HepG2 (cell line): Measurements from ENCODE around the gene TLK1. TPM values are rescaled to one million over a fixed set of nuclear protein-coding genes. Genes with fewer than 3 reads are reported as not detected.

Experiments used
- AGO2 ChIP-seq: fragments of 200-400 bp; formaldehyde crosslinking; optimal IDR thresholded peaks from 2 replicates; pipeline ENCODE3; 2017; ENCODE audit warnings: mild to moderate bottlenecking, low read depth, low read length, moderate library complexity
- ARNT ChIP-seq: fragments of 450-650 bp; IDR thresholded peaks from 2 replicates; pipeline ENCODE4 v1.6.1; 2017
- CHD2 ChIP-seq: IDR thresholded peaks from 2 replicates; pipeline ENCODE4 v1.6.1; 2011; ENCODE audit warnings: low read depth, low read length, improper control_type of control experiment
- CSRNP2 ChIP-seq: sonication (generic); formaldehyde crosslinking; conservative IDR thresholded peaks from 2 replicates; pipeline ENCODE4 v1.8.0; 2022; ENCODE audit warnings: low read depth, missing genetic modification reagents
- DNMT3B ChIP-seq: conservative IDR thresholded peaks from 2 replicates; pipeline ENCODE4 v1.6.1; 2016; ENCODE audit warnings: missing biosample characterization, control low read depth
- FLYWCH1 ChIP-seq: sonication (generic); formaldehyde crosslinking; IDR thresholded peaks from 2 replicates; pipeline ENCODE4 v1.8.1; 2023; ENCODE audit warnings: mild to moderate bottlenecking, missing genetic modification reagents
- FOXA1 ChIP-seq, 2 experiments: fragments of 450-650 bp in 1 of 2; sonication (generic) in 1 of 2; formaldehyde crosslinking in 1 of 2; IDR thresholded peaks; 2 replicates each; pipeline versions ENCODE4 v1.4.0 to v1.6.1; 2016 to 2020; ENCODE audit warnings: missing genetic modification reagents in 1 of 2
- FOXO1 ChIP-seq: sonication (generic); formaldehyde crosslinking; IDR thresholded peaks from 2 replicates; pipeline ENCODE4 v1.4.0; 2020; ENCODE audit warnings: missing genetic modification reagents
- GZF1 ChIP-seq: sonication (generic); formaldehyde crosslinking; IDR thresholded peaks from 2 replicates; pipeline ENCODE4 v1.5.1; 2020; ENCODE audit warnings: mild to moderate bottlenecking, missing genetic modification reagents
- JUN ChIP-seq: sonication (generic); formaldehyde crosslinking; IDR thresholded peaks from 2 replicates; pipeline ENCODE4 v1.4.0; 2020; ENCODE audit warnings: mild to moderate bottlenecking, missing genetic modification reagents
- KLF13 ChIP-seq: sonication (generic); formaldehyde crosslinking; IDR thresholded peaks from 2 replicates; pipeline ENCODE4 v1.4.0; 2020; ENCODE audit warnings: mild to moderate bottlenecking, missing genetic modification reagents
- LCORL ChIP-seq, 2 experiments: fragments of 450-650 bp in 1 of 2; sonication (generic) in 1 of 2; formaldehyde crosslinking in 1 of 2; IDR thresholded peaks; 2 replicates each; pipeline versions ENCODE4 v1.5.0 to v1.6.1; 2017 to 2020; ENCODE audit warnings: antibody characterized with exemption in 1 of 2, missing genetic modification reagents in 1 of 2
- MXD1 ChIP-seq: sonication (generic); formaldehyde crosslinking; IDR thresholded peaks from 2 replicates; pipeline ENCODE4 v1.4.0; 2020; ENCODE audit warnings: mild to moderate bottlenecking, missing genetic modification reagents
- MYC ChIP-seq: sonication (generic); formaldehyde crosslinking; IDR thresholded peaks from 2 replicates; pipeline ENCODE4 v1.9.0; 2021; ENCODE audit warnings: missing genetic modification reagents, borderline replicate concordance
- SKIL ChIP-seq: sonication (generic); formaldehyde crosslinking; IDR thresholded peaks from 2 replicates; pipeline ENCODE4 v1.8.0; 2022; ENCODE audit warnings: missing genetic modification reagents, mild to moderate bottlenecking, moderate library complexity, borderline replicate concordance
- SOX13 ChIP-seq, 3 experiments: fragments of 450-650 bp in 1 of 3; sonication (generic) in 1 of 3; formaldehyde crosslinking in 1 of 3; IDR thresholded peaks in 2 of 3; conservative IDR thresholded peaks in 1 of 3; 2 replicates each; pipeline versions ENCODE4 v1.5.0 to v1.6.1; 2016 to 2020; ENCODE audit warnings: antibody characterized with exemption in 1 of 3, mild to moderate bottlenecking in 1 of 3, missing compliant biosample characterization in 1 of 3, missing genetic modification reagents in 1 of 3, moderate library complexity in 1 of 3
- TAF1 ChIP-seq: sonication (generic); formaldehyde crosslinking; IDR thresholded peaks from 2 replicates; pipeline ENCODE4 v1.4.0; 2020; ENCODE audit warnings: missing genetic modification reagents
- TOE1 ChIP-seq: sonication (generic); formaldehyde crosslinking; IDR thresholded peaks from 2 replicates; pipeline ENCODE4 v1.4.0; 2020; ENCODE audit warnings: mild to moderate bottlenecking, missing genetic modification reagents
- TRIM24 ChIP-seq: sonication (generic); formaldehyde crosslinking; IDR thresholded peaks from 2 replicates; pipeline ENCODE4 v1.8.0; 2022; ENCODE audit warnings: mild to moderate bottlenecking, missing genetic modification reagents
- ZBTB7A ChIP-seq: sonication (generic); formaldehyde crosslinking; IDR thresholded peaks from 2 replicates; pipeline ENCODE4 v1.8.0; 2022; ENCODE audit warnings: mild to moderate bottlenecking, missing genetic modification reagents
- ZNF292 ChIP-seq: sonication (generic); formaldehyde crosslinking; IDR thresholded peaks from 2 replicates; pipeline ENCODE4 v1.8.1; 2022; ENCODE audit warnings: mild to moderate bottlenecking, low read depth, missing genetic modification reagents, borderline replicate concordance
- ZNF337 ChIP-seq: sonication (generic); formaldehyde crosslinking; IDR thresholded peaks from 2 replicates; pipeline ENCODE4 v1.5.1; 2020; ENCODE audit warnings: missing genetic modification reagents, low read depth, mild to moderate bottlenecking, borderline replicate concordance
- ZNF354B ChIP-seq: sonication (generic); formaldehyde crosslinking; IDR thresholded peaks from 2 replicates; pipeline ENCODE4 v1.8.0; 2022; ENCODE audit warnings: mild to moderate bottlenecking, missing genetic modification reagents
- ZNF546 ChIP-seq: sonication (generic); formaldehyde crosslinking; conservative IDR thresholded peaks from 2 replicates; pipeline ENCODE4 v1.8.1; 2023; ENCODE audit warnings: mild to moderate bottlenecking, missing genetic modification reagents
- ZNF577 ChIP-seq: sonication (generic); formaldehyde crosslinking; IDR thresholded peaks from 2 replicates; pipeline ENCODE4 v1.4.0; 2020; ENCODE audit warnings: mild to moderate bottlenecking, low read depth, missing genetic modification reagents, borderline replicate concordance
- ZNF691 ChIP-seq: sonication (generic); formaldehyde crosslinking; IDR thresholded peaks from 2 replicates; pipeline ENCODE4 v1.4.0; 2020; ENCODE audit warnings: missing genetic modification reagents, low read depth, mild to moderate bottlenecking, borderline replicate concordance
- ZNF782 ChIP-seq: sonication (generic); formaldehyde crosslinking; IDR thresholded peaks from 2 replicates; pipeline ENCODE4 v1.4.0; 2020; ENCODE audit warnings: missing genetic modification reagents, mild to moderate bottlenecking, borderline replicate concordance
- polyA plus RNA-seq, 8 experiments: library from polyadenylated mRNA; depleted of rRNA in 3 of 8; stranded (reverse) in 7 of 8; unstranded in 1 of 8; fragments of >200 nt; fragmentation: Illumina TruSeq in 4 of 8; extraction: Trizol in 4 of 8; gene quantifications; 2 replicates each; pipeline versions ENCODE4 v1.2.1 to v1.2.3, GENCODE V29; 2011 to 2016; ENCODE audit warnings: low read depth in 4 of 8, missing spikeins in 1 of 8, mixed read lengths in 1 of 8; ENCODE audit not compliant: insufficient read depth in 1 of 8
- total RNA-seq, 5 experiments: library from RNA; depleted of rRNA; stranded (reverse); fragments of >200 nt; fragmentation: Illumina TruSeq; extraction: Trizol; gene quantifications; 2 replicates each; pipeline ENCODE4 v1.2.3, GENCODE V29; 2016; ENCODE audit warnings: low read depth in 1 of 5

Gene TLK1
- total and polyA plus RNA-seq, 2 of the 13 experiments (the other 11 are each of a cell fraction or from before 2014, with no cell fraction given) = 16.8 to 28.7 TPM

GRCh38 chr2:171089489-171089888 lies 71.2 kb downstream of the TLK1 start (continued):
- TF ChIP-seq JUN (CRISPR knock-in tag) = no peak
- TF ChIP-seq TRIM24 (CRISPR knock-in tag) = no peak
- no peak for TF ChIP-seq DNMT3B (CRISPR knock-in tag)
- TF ChIP-seq LCORL (IDR thresholded peaks at IDR 0.05) = no peak
- TF ChIP-seq LCORL (CRISPR knock-in tag; IDR thresholded peaks at IDR 0.05) = no peak
- TF ChIP-seq GZF1 (CRISPR knock-in tag) = no peak
- TF ChIP-seq ZNF691 (CRISPR knock-in tag) = no peak
- no peak for TF ChIP-seq MXD1 (CRISPR knock-in tag)
- no peak for TF ChIP-seq SKIL (CRISPR knock-in tag)
- no peak for TF ChIP-seq TOE1 (CRISPR knock-in tag)
- TF ChIP-seq ZBTB7A = no peak
- TF ChIP-seq TAF1 (CRISPR knock-in tag) = no peak
- no peak for TF ChIP-seq CHD2
- no peak for TF ChIP-seq MYC (CRISPR knock-in tag)
- TF ChIP-seq CSRNP2 (CRISPR knock-in tag) = no peak
- TF ChIP-seq SOX13 (IDR thresholded peaks at IDR 0.05) = no peak
- TF ChIP-seq SOX13 (CRISPR knock-in tag; conservative IDR thresholded peaks at IDR 0.05 in 1 of 2, IDR thresholded peaks at IDR 0.05 in 1 of 2) = peak in 1 of 2 experiments; percentile 14; a peak in 1 of 4 replicates
- no peak for TF ChIP-seq FOXO1 (CRISPR knock-in tag)
- no peak for TF ChIP-seq ZNF546 (CRISPR knock-in tag)
- TF ChIP-seq ZNF354B (CRISPR knock-in tag) = no peak
- TF ChIP-seq FOXA1 (IDR thresholded peaks at IDR 0.05) = no peak
- peak; percentile 69; the same call in 1 of the 2 replicates for TF ChIP-seq FOXA1 (CRISPR knock-in tag; IDR thresholded peaks at IDR 0.05)
- TF ChIP-seq AGO2 = no peak
- TF ChIP-seq ZNF292 = no peak
- no peak for TF ChIP-seq ZNF337 (CRISPR knock-in tag)
- TF ChIP-seq ZNF577 (CRISPR knock-in tag) = no peak
- no peak for TF ChIP-seq ARNT
- TF ChIP-seq KLF13 (CRISPR knock-in tag) = no peak
- TF ChIP-seq FLYWCH1 (CRISPR knock-in tag) = no peak
- TF ChIP-seq ZNF782 = no peak
